ENCODE results near the gene PCSK6. TPM values are rescaled to one million over a fixed set of nuclear protein-coding genes. Genes with fewer than 3 reads are reported as not detected.
"Not testable (repeated sequence)": the region's sequence is repeated elsewhere in the genome, so short reads cannot be mapped to it uniquely, and the experiment has no call there.

The PCSK6 gene
- polyA plus RNA-seq, 4 donors, result 6.5 to 8.9 (median 7.6) TPM

DNA sequence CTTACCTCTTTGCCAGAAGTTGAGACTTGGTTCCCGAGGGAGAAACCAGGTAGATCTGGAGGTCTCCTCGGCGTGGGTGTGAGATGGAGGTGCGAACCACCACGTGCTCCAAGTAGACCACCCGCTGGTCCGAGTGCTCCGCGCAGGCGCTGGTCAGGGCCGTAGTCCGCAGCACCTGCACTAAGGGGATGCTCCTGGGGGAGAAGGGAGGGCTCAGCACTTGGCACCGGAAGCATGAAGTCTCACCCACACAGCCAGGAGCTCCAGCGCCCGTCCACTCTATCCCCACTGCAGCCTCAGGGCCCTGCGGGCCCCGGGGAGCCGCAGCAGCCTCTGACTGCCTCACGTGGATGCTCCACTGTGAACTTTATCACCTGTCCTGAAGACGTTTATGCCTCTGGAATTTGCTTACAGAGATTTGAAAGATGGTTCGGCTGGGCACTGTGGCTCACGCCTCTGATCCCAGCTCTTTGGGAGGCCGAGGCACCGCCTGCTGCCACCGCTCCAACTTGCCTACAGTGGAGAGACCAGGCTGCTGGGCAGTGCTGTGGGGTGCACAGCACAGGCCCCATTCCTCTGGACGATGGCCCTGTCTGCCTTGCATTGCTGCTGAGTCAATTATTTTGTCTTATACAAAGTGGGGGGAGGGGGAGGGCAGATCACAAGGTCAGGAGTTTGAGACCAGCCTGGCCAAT is 119.0 kb downstream of the PCSK6 start:
- DNase-seq (ENCODE audit: low read depth in 4 of 4, low spot score in 3 of 4), result no peak

DNA sequence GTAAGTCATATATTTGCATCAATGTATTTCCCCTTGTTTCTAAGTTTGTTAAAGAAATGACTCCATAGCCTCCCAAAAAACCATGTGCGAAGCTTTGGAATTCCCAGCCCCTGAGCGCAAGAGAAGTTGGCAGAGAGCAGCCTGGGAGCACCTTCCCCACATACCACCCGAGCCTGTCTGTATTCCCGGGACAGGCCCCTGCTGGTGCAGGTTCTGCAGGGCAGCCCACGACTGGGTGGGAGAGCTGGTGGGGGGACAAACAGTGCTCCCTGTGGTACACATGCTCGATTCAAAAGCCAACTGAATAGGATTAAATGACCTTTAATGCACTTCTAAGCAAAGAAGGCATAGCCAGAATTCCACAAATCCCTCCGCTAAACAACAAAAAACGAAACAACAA is 119.8 kb downstream of the PCSK6 start:
- no peak for DNase-seq (ENCODE audit: low read depth in 4 of 4, low spot score in 3 of 4)

DNA sequence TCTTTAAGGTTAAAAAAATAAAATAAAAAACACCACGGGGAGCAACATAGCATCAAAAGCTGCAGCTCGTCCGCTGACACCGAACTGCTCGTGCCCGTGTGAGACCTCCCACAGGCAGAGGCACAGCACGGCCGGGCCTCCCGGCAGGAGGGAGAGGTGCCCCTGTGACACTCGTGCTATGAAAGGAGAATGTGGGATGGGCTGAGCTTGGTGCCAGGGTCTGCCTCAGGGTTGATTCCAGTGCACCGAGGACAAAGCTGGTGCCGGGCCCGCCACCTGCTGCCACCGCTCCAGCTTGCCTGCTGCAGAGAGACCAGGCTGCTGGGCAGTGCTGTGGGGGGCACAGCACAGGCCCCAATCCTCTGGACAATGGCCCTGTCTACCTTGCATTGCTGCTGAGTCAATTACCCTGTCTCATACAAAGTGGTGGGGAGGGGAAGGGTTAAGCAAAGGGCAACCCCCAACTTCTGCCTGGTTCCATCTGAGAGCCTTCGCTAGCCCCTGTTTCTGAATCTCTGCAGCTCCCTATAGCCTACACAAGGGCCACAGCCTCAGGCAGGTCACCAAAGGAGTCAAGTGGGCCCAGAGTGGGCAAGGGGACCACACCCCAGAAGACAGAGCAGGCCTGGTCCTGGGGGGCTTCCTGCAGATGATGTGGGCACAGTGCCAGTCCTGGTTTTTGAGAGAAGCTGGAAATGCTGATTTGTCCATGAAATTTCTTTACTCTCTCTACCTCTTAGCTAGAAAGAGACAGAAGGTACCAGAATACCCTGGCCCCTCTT is 120.5 kb downstream of the PCSK6 start:
- no peak for DNase-seq (ENCODE audit: low read depth in 4 of 4, low spot score in 3 of 4)

DNA sequence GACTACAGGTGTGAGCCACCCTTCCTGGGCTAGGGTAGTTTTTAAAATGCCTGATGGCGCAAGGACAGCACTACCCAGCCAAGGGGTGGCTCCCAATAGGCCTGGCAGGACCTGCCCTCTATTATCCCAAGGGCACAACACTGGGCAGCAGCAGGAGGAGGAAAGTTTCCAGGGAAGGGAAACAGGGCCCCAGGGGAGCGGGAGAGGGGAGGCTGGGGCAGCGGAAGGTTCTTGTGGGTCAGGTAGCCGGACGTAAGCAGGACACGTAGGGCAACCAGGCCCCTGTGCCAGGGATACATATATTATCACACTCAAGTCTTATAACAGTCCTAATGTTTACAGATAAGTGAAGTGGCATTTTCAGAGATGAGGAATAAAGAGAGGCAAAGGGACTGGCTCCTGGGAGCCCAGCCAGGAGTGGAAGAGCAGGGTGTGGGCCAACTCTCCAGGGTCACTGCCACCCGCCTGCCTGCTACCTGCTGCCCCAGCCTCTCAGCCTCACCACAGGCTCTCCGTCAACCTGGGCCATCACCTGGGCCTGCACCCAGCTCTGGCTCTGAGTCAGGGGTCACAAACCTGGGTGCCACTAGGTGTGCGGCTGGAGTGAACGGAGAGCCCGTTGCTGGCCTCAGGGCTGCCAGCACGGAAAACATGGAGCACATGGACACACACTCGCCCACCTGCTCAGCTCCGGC is 121.3 kb downstream of the PCSK6 start:
- DNase-seq (ENCODE audit: low read depth in 4 of 4, low spot score in 3 of 4), result no peak

DNA sequence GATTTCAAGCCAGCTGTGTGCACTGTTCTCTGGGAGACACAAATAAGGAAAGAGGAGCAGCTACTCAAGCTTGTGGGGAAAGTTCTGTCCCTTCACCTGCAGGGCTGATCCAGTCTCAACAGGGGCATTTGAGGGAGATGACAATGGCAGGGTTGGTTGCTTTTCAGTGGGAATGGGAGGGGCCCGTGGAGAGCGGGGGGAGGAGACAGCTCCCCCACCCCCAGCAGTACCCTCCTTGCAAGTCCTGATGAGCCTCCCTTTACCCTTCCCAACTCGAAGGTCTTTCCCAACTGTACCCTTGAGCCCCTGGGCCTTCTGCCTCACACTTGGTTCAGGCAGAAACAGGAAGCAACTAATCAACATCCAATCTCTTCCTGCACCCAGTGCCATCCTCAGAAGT is 122.7 kb downstream of the PCSK6 start:
- no peak for DNase-seq (ENCODE audit: low read depth in 4 of 4, low spot score in 3 of 4)

DNA sequence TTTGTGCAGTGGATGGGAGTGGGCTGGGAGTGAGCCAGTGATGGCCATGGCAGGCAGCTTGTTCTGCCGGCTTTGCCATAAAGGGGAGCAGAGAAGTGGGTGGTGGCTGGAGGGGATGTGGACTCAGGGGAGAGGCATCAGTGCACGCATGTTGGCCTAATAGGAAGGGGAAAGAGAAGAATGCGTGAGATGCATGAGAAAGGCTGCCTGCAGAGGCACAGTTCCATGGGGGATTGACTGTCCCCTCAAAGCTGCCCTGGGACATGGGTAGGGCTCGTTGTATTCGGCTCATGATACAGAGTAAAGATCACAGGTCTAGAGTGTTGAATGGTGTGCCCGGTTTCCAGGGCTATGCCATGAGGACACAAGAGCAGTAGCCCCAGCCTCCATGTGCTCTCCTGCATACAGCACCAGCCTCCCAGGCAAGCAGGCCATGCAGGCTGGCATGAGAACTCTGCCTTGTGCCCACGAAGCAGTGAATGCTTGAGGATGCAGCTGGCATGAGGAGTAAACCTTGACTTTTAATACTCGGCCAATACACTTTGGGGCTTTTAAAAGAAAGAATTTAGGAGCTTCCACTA is 126.4 kb downstream of the PCSK6 start:
- DNase-seq (ENCODE audit: low read depth in 4 of 4, low spot score in 3 of 4), result no peak

DNA sequence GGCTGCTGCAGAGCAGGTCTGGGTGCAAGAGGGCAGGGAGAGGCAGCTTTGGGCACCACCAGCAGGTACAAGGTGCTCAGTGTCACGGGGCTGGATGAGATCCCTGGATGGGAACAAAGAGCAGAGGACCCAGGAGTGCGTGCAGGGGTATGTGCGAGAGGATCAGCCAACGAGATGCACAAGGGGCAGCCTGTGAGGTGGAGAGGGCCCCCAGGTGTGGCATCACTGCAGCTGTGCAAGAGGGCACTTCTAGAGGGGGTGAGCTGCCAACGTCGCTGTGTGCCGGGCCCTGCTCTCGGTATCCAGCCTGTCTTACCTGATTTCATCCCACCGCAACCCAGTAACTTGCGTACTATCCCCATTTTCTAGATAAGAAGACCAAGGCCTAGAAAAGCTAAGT is 127.1 kb downstream of the PCSK6 start:
- no peak for DNase-seq (ENCODE audit: low read depth in 4 of 4, low spot score in 3 of 4)

DNA sequence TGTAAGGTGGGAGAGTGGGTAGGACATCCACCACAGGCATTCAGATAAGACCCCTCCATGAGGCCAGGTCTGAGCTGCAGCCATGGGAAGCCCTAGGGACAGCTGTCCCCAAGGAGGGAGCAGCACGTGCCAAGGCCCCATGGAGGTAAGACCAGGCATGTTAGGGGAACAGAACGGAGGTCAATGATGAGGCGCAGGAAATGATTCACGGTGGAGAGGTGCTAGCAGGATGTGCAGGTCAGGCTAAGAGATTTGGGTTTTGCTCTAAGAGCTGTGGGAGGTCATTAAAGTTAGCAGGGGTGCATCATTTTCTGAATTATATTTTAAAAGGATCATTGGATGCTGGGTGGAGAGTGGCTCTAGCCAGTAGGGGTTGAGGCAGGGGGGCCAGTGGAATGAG is 128.1 kb downstream of the PCSK6 start:
- no peak for DNase-seq (ENCODE audit: low read depth in 4 of 4, low spot score in 3 of 4)

DNA sequence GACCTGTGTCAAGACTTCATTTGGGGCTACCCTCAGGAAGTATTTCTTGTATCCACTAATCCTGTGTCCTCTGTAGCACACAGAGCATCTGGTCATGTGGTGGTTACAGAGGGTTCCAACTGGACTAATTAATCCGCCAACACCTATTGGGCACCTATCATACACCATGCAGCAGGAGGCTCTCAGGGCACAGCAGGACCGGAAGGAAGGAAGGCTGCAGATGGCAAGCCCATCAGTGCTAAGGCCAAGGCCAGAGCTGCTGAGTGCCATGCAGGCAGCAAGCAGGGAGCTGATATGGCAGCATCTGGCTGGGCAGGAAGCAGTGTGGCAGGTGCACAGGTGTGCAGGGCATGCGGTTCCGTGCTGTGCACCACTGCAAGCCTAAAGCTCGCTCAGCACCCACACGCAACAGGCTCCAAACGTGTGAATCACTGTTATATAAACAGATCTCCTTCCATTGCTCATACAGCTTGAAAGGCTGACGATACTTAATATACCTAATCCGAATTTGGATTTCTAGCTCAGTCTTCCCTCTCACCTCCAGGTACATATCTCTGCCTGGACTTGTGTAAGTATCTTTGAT is 130.1 kb downstream of the PCSK6 start:
- no peak for DNase-seq (ENCODE audit: low read depth in 4 of 4, low spot score in 3 of 4)

DNA sequence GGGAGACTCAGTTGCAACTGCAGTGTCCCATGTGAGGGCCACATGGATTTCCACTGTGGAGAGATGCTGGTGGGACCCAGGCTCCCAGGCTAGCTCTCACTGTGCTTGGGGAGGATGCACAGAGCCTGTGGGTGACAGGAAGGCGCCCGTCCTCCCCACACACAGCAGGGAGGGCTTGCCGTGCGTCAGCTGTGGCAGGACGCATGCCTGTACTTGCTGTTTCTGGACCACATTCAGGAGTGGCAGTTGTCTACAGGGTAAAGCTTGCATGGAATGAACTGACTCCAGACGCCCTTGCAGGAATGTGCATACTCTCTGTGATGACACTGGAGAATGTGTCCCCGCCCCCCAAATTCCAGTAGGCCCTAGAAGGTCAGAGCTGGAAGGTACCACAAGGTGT is 130.6 kb downstream of the PCSK6 start:
- no peak for DNase-seq (ENCODE audit: low read depth in 4 of 4, low spot score in 3 of 4)

DNA sequence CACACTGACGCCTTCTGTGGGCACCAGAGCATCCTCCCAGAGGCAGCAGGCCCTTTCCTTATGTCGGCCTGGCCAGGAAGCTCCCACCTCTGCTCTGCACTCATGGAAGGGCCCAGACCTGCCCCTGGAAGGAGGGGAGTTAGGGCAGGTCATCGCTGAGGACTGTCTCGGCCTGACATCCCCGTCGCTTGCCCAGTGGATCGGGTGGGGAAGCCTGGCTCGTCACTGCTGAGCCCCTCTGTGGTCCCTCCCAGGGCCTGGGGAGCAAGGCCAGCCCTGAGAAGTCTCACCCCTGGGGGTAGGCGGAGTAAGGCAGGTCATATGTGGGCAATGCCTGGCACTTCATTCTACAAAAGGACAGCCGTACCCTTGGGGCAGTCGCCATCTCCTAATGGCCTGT is 131.6 kb downstream of the PCSK6 start:
- no peak for DNase-seq (ENCODE audit: low read depth in 4 of 4, low spot score in 3 of 4)

DNA sequence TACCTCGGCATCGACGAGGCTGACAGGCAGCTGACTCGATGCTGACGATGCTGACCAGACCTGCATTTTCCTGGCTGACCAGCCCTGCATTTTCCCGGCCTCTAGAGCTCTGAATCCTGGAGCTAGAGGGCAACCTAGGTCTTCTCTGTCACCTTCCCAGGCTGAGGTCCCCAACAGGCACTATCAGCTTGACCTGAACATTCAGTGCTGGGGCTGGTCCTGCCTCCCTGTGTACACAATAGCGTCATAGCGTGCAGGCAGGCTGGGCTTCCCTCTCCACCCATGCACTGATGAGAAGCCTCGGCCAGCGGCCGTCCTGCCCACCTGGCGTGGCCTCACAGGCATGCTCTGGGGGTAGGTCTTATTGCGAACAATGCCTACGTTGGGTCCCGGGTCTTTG is 132.2 kb downstream of the PCSK6 start:
- no peak for DNase-seq (ENCODE audit: low read depth in 4 of 4, low spot score in 3 of 4)

DNA sequence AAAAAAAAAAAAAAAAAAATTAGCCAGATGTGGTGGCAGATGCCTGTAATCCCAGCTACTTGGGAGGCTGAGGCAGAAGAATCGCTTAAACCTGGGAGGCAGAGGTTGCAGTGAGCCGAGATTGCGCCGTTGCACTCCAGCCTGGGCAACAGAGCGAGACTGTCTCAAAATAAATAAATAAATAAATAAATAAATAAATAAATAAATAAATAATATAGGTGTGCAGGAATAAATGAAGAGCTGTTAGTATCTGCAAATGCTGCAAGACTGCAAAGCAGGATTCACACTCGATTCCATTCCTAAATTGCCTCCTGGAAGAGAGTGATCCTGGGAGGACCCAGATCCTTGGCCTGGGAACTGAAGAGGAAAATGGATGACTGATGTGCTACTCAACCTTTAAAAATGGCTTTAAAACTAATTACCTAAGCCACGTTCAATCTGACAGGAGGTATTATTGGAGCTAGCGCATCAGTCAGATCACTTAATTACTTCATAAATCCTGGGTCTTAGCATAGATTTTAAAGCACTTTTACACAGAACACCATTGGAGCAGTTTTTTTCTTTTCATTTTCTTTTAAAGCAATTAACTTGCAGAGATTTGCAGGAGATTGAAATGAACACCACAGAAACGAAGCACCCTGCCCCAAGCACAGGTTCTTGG is 132.9 kb downstream of the PCSK6 start:
- DNase-seq (ENCODE audit: low read depth in 4 of 4, low spot score in 3 of 4), result not testable (repeated sequence)

DNA sequence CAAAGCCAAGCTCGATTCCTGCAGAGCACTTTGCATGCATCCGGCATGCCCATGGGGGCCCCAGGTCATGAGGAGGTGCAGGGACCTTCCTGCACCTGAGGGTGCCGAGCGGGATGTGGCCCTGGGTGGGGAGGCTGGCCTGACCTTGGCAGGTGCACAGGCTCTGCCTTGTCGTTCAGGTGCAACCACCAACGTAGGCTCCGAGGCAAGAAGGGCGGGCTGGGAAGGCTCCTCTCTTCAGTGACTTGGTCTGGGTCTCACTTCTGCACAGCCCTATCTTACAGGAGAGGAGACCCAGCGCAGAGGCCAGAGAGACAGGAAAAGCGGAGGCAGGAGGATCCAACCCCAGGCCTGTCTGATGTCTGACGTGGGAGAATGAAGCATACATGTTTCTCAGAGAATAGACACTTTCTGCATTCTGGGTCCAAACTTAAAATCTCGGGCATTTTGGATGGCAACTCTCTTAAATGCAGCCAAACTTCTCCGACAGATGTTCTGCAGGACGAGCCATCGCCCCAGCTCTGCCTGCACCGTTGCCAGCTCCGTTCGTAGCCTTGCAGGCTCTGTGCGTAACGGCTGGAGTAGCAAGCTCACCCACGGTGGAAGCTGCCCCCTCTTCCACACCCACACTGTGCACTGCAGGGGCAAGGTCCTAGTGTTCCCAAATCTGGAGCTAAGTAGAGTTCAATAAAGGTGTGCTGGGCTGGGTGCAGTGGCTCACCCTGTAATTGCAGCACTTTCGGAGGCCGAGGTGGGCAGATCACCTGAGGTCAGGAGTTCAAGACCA is 133.6 kb downstream of the PCSK6 start:
- DNase-seq (ENCODE audit: low read depth in 4 of 4, low spot score in 3 of 4), result no peak

DNA sequence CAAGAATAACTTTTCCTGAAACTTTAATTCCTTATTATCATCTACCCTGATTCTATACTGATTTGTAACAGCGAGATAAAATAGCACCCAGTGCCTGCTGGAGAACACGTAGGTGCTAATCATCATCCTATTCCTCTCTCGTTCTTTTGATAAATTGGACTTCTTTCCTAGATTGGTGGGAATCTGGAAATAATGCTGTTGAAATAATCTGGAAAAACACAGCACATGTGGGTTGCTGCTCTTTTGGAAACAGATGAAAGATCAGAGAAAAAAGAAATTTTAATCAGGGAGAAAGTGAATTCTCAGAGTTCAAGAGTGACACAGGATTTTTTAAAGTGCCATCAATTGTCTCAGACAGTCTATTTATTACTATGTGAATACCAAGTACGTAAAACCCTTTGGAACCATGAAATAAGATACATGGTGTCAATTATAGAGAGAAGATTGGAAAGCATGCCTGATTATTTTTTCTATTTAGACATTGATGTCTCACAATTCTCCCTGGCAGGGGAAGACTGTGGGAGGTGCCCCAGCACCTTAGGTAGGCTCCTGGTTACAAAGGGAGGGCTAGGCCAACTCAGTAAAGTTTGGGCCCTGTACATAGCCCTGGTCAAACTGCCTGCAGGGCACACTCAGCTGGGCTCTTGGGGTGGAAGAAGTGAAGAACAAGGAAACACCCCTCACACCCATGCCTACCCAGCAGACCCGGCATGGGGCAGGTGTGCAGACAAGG is 134.4 kb downstream of the PCSK6 start:
- DNase-seq (ENCODE audit: low read depth in 4 of 4, low spot score in 3 of 4), result no peak

DNA sequence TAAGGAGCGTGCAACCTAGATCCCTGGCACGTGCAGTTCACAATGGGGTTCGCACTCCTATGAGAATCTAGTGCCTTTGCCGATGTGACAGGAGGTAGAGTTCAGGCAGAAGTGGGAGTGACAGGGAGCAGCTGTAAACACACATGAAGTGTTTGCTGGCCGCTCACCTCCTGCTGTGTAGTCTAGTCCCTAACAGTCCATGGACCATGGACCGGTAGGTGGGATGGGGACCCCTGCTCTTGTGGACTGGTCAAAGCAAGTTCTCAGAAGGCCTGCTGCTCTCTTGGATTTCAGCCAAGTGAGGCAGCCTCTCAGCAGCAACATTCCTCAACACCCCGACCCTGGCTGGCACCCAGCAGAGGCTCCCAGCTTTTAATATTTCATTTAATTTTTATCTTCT is 136.3 kb downstream of the PCSK6 start:
- DNase-seq (ENCODE audit: low read depth in 4 of 4, low spot score in 3 of 4), result no peak

DNA sequence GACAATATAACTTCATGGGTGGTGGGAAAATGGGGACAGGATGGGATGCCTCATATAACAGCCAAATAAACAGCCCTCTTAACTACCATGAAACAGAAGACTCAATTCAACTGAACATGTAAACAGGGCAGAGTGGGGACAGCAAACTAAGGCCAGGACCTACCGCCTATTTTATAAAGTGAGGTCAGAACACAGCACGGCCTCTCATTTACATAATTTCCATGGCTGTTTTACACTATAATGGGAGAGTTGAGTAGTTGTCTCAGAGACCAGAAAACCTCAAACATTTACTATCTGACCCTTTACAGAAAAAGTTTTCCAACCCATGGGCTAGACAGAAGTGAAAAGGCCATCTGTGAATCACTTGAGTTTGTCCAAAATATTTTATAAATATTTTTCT is 137.8 kb downstream of the PCSK6 start:
- no peak for DNase-seq (ENCODE audit: low read depth in 4 of 4, low spot score in 3 of 4)

DNA sequence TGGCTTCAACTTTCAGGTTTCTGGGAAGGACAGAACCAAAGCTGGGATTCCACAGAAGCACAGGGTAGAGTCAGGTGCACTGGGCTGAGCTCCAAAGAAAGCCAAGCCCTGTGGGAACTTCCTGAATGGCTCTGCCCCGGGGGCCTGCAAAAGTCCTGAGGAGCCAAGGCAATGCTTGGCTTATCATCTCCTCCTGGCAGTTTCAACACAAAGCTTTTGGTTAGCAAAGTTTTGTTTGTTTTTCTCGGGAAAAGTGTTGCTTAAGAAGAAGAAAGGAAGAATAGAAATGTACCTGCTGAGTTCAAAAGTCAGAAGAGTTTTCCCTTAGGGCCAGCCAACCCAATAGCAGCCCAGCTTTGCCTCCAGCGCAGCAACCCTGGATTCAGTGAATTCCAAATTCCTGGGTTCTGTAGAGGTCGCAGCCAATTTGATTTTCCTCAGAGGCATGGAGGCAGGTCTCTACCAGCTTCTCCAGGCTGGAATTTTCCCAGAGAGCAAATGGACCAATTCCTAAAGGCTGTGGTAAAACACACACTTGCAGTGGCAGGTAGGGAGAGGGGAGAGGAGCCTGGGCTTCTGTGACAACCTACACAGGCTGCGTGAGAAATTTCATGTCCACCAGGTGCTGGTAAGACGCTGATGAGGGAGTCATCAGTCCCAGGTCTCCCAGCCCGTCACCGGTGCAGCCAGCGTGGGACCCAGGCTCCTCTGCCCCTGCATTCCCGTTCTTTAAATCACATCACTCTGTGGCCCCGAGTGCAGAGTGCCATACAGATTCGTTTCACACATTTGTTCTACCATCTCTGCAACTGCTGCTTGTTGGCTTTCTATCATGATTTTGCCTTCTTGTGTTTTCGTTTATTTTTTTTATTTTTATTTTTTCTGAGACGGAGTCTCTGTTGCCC is 140.2 kb downstream of the PCSK6 start:
- DNase-seq (ENCODE audit: low read depth in 4 of 4, low spot score in 3 of 4), result no peak
